NCI-H2029 (cell line): ENCODE measurements around the gene TCF7L1.

Source experiments
- DNase-seq: peaks from one replicate; lab custom pipeline; 2025; lab: John Stamatoyannopoulos, UW

Gene TCF7L1

DNA sequence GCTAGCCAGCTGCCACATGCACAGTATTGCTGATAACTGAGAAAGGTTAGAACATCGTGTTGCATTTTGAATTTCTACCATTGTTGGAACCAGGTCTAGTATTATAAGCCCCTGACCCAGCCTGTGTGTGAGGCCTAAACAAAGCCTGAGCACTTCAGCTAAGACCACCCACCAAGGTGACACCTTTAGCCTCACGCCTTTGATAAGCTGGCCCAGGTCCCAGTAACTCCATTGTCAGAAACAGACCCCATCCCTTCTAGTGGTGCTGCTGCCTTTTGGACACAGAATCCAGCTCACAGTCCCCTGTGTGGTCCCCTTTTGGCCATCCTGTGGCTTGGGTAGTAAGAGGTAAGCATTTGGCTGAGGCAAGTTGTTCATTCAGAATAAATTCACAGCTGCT lies 223.0 kb downstream of the TCF7L1 start:
- no peak for DNase-seq

GRCh38 chr2:85357736-85358135 lies 224.5 kb downstream of the TCF7L1 start:
- no peak for DNase-seq
